ENCODE measurements around the gene FCGR2B. TPM values are rescaled to one million over a fixed set of nuclear protein-coding genes. Genes with fewer than 3 reads are reported as not detected.
"Not testable (repeated sequence)": the region's sequence is repeated elsewhere in the genome, so short reads cannot be mapped to it uniquely, and the experiment has no call there.

Gene FCGR2B
- total and polyA plus RNA-seq, 9 donors = 0.07 to 0.42 (median 0.16) TPM; not detected in 1

DNA sequence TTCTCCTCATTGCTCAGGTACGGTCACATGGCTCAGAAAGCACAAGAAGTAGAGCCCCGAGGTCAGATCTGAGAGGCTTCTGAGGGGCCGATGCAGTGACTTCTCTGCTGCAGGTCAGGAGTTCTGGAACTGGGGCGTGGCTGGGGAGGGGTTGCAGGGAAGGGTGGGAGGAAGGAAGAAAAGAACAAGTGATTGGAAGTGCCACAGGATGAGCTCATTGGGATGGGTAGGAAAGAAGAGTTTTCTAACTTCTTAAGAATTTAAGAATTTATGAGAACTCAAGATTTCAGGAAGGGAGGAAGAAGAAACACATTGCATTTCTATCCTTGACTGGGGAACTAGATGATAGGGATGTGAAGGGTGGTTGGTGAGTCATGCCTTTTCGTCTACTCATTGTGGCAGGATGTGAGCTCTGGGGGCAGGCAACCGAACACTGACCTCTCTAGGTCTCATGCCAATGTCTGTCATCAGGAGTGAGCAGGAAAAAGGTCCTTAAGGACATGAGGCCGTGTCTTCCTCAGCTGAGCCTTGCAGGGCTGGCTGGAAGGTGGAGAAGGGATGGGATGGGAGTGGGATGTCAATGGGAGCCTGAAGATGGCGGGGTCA is 58.9 kb downstream of the FCGR2B start:
- H3K27me3 ChIP-seq (ENCODE audit: control insufficient read depth, insufficient read depth, low read length) = peaks cover 27% of the 10 kb centered on the region
- H3K4me1 ChIP-seq (ENCODE audit: control insufficient read depth, insufficient read depth, low read length) = peaks cover 6% of the 10 kb centered on the region
- no peak overlapping the region for H3K4me3 ChIP-seq (ENCODE audit: low read length)
- WGBS (ENCODE audit: insufficient coverage) = 57% methylated on average over 6 of the region's 8 CpGs
- no peaks in the 10 kb centered on the region for H3K36me3 ChIP-seq (ENCODE audit: control insufficient read depth, insufficient read depth, low read length)
- H3K27ac ChIP-seq (ENCODE audit: low read length) = no peak overlapping the region
- no peaks in the 10 kb centered on the region for H3K9me3 ChIP-seq (replicated peaks; ENCODE audit: control insufficient read depth, low read depth, low read length)
- DNase-seq = no peak

DNA sequence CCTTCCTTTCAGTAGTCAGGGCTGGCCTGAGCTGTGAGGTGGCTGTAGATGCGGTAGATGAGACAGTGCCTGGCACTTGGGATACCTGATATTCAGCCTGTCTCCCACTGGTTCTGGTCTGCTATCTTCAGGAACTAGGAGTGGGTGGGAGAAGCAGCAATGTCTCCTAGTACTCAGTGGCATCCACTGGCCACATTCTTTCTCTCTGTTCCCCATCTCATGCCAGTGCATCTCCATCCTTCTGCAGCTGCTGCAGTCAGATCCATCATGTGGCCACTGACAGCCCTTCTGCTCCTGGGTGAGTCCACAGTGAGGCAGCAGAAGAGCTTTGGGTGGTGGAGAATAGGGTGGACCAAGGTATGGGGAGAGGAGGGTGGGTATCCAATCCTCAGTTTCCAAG is 59.5 kb downstream of the FCGR2B start:
- WGBS (ENCODE audit: insufficient coverage) = no CpG with 5 or more reads among the region's 1 CpG
- Histone ChIP-seq H3K4me3 (ENCODE audit: low read length) (no peak overlapping the region), H3K36me3 (ENCODE audit: control insufficient read depth, insufficient read depth, low read length) (no peaks in the 10 kb centered on the region), H3K4me1 (ENCODE audit: control insufficient read depth, insufficient read depth, low read length) (peaks cover 8% of the 10 kb centered on the region), H3K27ac (ENCODE audit: low read length) (no peak overlapping the region), H3K27me3 (ENCODE audit: control insufficient read depth, insufficient read depth, low read length) (peaks cover 27% of the 10 kb centered on the region), H3K9me3 (replicated peaks; ENCODE audit: control insufficient read depth, low read depth, low read length) (no peaks in the 10 kb centered on the region)
- no peak for DNase-seq

DNA sequence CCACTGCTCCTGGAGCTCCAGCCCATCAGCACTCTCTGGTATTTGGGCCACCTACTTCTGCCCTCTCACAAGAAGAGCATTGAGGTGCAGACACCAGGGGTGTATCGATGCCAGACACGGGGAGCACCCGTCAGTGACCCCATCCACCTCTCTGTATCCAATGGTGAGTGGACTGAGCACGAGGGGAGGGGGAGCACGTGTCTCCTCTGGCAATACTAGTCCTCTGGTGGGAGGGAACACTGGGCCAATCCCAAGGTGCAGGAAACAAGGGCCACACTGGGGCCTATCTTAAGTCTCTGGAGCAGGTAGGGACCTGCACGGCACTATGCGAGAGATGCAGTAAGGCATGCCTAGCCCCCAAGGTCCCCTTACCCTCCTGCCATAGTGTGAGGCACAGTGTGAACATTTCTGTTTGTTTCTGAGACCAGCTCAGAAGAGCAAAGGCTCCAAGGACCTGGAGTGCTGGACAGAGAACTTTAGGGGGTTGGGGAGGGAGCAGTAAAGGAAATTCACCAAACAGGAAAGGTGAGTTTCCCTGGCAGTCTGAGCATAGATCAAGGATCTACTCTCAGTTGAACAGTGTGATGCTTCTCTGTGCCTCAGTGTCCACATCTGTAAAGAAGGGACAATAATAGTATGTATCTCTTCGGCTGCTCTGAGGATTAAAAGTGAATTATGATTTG is 60.7 kb downstream of the FCGR2B start:
- Histone ChIP-seq H3K9me3 (replicated peaks; ENCODE audit: control insufficient read depth, low read depth, low read length) (no peaks in the 10 kb centered on the region), H3K27me3 (ENCODE audit: control insufficient read depth, insufficient read depth, low read length) (peaks cover 27% of the 10 kb centered on the region), H3K36me3 (ENCODE audit: control insufficient read depth, insufficient read depth, low read length) (no peaks in the 10 kb centered on the region), H3K4me3 (ENCODE audit: low read length) (no peak overlapping the region), H3K4me1 (ENCODE audit: control insufficient read depth, insufficient read depth, low read length) (peaks cover 10% of the 10 kb centered on the region), H3K27ac (ENCODE audit: low read length) (no peak overlapping the region)
- no peak for DNase-seq
- WGBS (ENCODE audit: insufficient coverage) = 90% methylated on average over 2 of the region's 8 CpGs

DNA sequence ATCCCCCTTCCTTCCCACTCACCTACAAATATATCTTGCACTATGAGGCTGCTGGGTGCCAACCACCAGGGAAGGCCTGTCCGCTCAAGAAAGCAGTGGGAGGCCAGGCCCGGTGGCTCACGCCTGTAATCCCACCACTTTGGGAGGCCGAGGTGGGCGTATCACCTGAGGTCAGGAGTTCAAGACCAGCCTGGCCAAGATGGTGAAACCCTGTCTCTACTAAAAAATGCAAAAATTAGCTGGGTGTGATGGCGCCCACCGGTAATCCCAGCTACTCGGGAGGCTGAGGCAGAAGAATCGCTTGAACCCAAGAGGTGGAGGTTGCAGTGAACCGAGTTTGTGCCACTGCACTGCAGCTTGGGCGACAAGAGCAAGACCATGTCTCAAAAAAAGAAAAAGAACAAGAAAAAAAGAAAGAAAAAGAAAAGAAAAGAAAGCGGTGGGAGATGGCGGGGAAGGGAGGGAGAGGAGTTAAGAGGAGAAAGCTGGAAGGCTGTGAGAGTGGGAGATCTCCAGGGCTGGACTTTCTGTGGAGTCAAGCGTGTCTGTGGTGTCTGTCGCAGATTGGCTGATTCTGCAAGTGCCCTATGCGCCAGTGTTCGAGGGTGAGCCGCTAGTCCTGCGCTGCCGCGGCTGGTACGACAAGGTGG is 62.4 kb downstream of the FCGR2B start:
- H3K4me3 ChIP-seq (ENCODE audit: low read length) = peak overlapping the region; percentile 69
- not testable (repeated sequence) for H3K27ac ChIP-seq (ENCODE audit: low read length)

DNA sequence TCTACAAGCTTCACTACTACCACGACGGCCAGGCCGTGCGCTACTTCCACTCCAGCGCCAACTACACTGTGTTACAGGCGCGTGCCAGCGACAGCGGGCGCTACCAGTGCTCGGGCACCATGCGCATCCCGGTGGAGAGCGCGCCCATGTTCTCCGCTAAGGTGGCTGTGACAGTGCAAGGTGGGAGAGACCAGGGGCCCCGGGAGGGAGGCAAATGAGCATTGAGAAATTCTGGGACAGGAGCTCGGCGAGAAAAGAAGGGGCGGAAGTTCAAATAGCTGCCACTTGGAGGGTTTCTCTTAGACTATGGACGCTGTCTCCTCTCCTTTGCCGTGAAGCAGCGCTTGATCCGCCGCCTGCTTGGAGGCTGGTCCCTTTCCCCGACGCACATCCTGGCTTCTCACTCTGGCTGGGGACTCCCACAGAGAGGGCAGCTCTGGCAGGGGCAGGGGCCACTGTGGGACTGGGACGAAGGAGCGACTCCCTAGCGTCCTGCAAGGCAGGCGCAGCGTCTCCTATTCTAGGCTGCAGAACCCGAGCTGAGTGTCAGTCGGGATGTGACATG is 63.0 kb downstream of the FCGR2B start:
- H3K36me3 ChIP-seq (ENCODE audit: control insufficient read depth, insufficient read depth, low read length) = no peaks in the 10 kb centered on the region
- H3K27me3 ChIP-seq (ENCODE audit: control insufficient read depth, insufficient read depth, low read length) = peaks cover 29% of the 10 kb centered on the region
- no peaks in the 10 kb centered on the region for H3K9me3 ChIP-seq (replicated peaks; ENCODE audit: control insufficient read depth, low read depth, low read length)
- under 1% methylated on average over 32 of the region's 34 CpGs for WGBS (ENCODE audit: insufficient coverage)
- peak overlapping the region; percentile 80 for H3K27ac ChIP-seq (ENCODE audit: low read length)
- peak overlapping the region; percentile 69 for H3K4me3 ChIP-seq (ENCODE audit: low read length)
- peaks cover 10% of the 10 kb centered on the region for H3K4me1 ChIP-seq (ENCODE audit: control insufficient read depth, insufficient read depth, low read length)
- DNase-seq = peak; percentile 58

More for the DNA sequence above, 62.4 kb downstream of the FCGR2B start:
- 47% methylated on average over 19 of the region's 22 CpGs for WGBS (ENCODE audit: insufficient coverage)
- DNase-seq; H3K9me3 ChIP-seq (replicated peaks; ENCODE audit: control insufficient read depth, low read depth, low read length); H3K36me3 ChIP-seq (ENCODE audit: control insufficient read depth, insufficient read depth, low read length): not testable (repeated sequence)
- Histone ChIP-seq H3K27me3 (ENCODE audit: control insufficient read depth, insufficient read depth, low read length) (peaks cover 27% of the 10 kb centered on the region), H3K4me1 (ENCODE audit: control insufficient read depth, insufficient read depth, low read length) (peaks cover 10% of the 10 kb centered on the region)

DNA sequence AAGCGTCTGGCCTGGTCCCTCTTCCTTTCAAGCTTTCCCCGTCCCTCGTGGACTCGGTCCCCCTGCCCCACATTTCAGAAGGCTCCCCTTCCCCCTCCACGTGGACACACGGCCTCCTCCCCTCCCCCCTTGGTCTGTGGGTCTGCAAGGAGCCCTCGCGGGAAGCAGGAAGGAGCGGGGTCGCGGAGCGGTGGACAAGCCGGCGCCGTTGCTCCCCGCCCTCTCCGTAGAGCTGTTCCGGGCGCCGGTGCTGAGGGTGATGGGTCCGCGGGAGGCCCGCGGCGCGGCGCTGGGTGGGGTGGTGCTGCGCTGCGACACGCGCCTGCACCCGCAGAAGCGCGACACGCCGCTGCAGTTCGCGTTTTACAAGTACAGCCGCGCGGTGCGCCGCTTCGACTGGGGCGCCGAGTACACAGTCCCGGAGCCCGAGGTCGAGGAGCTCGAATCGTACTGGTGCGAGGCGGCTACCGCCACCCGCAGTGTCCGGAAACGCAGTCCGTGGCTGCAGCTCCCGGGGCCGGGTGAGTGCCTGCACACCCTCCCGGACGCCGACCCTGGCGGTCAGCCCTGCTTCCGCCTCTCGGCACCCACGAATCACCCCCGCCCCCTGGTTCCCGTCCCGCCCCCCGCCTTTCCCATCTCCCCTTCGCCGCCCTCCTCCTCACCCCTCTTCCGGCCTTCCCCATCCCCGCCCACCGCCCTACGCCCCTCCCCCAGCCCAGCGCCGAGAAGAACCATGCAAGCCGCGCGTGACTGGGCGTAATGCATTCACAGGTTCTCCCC is 63.7 kb downstream of the FCGR2B start:
- Histone ChIP-seq H3K4me1 (ENCODE audit: control insufficient read depth, insufficient read depth, low read length) (peaks cover 10% of the 10 kb centered on the region), H3K27me3 (ENCODE audit: control insufficient read depth, insufficient read depth, low read length) (peaks cover 29% of the 10 kb centered on the region), H3K4me3 (ENCODE audit: low read length) (peak overlapping the region; percentile 69), H3K27ac (ENCODE audit: low read length) (peak overlapping the region; percentile 93), H3K9me3 (replicated peaks; ENCODE audit: control insufficient read depth, low read depth, low read length) (no peaks in the 10 kb centered on the region), H3K36me3 (ENCODE audit: control insufficient read depth, insufficient read depth, low read length) (no peaks in the 10 kb centered on the region)
- DNase-seq = peak; percentile 94
- under 1% methylated on average over 64 of the region's 83 CpGs for WGBS (ENCODE audit: insufficient coverage)

DNA sequence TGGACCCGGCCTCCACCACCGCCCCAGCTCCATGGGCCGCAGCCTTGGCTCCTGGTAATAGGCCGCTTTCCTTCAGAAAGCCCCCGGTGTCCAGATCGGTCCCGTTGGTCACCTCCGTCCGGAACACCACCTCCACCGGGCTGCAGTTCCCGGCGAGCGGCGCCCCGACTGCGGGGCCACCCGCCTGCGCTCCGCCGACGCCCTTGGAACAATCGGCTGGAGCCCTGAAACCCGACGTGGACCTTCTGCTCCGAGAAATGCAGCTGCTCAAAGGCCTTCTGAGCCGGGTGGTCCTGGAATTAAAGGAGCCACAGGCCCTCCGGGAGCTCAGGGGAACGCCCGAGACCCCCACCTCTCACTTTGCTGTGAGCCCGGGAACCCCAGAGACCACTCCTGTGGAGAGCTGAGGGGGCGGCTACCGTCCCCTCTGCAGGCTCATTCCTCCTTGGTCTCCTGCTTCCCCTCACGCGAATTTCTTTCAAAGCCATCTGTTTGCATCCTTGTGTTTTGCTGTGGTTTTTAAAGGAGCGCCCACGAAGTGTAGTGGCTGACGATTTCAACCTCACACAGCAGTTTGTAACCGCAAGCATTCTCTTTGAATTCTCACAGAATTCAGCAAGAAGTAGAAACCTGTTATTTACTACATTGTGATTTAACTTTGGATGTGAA is 64.4 kb downstream of the FCGR2B start:
- Histone ChIP-seq H3K4me1 (ENCODE audit: control insufficient read depth, insufficient read depth, low read length) (peaks cover 10% of the 10 kb centered on the region), H3K4me3 (ENCODE audit: low read length) (peak overlapping the region; percentile 69), H3K27me3 (ENCODE audit: control insufficient read depth, insufficient read depth, low read length) (peaks cover 28% of the 10 kb centered on the region), H3K36me3 (ENCODE audit: control insufficient read depth, insufficient read depth, low read length) (no peaks in the 10 kb centered on the region), H3K27ac (ENCODE audit: low read length) (peak overlapping the region; percentile 93), H3K9me3 (replicated peaks; ENCODE audit: control insufficient read depth, low read depth, low read length) (no peaks in the 10 kb centered on the region)
- WGBS (ENCODE audit: insufficient coverage) = under 1% methylated on average over 26 of the region's 38 CpGs
- DNase-seq = peak; percentile 43
